NCI-H446 treated with DMSO at 0.1 percent for 48 hours (cell line): Measurements from ENCODE around the gene HDAC4.

ENCODE experiments used
- DNase-seq: peaks from one replicate; lab custom pipeline; 2025; lab: John Stamatoyannopoulos, UW

The HDAC4 gene

GRCh38 chr2:239307921-239308613 is 92.8 kb downstream of the HDAC4 start:
- DNase-seq: no peak

DNA sequence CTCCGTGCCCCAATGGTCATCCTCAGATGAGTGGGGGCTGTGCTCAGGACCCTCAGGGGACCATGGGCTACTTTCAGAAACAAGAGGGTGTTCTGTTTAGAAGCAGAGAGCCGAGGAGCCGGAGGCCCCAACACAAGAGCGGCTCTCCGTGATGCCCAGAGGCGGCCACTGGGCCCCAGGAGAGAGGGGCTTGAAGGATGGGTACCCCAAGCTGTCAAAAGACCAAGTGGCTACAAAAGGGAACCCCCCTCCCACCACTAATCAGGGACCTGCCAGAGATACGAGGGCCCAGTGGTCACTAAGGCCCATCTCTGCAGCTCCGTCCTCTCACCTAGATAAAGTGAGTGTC is 93.6 kb downstream of the HDAC4 start:
- DNase-seq: no peak

- DNase-seq: no peak
These were observed 94.3 kb downstream of the HDAC4 start for GRCh38 chr2:239306274-239307220.

DNA sequence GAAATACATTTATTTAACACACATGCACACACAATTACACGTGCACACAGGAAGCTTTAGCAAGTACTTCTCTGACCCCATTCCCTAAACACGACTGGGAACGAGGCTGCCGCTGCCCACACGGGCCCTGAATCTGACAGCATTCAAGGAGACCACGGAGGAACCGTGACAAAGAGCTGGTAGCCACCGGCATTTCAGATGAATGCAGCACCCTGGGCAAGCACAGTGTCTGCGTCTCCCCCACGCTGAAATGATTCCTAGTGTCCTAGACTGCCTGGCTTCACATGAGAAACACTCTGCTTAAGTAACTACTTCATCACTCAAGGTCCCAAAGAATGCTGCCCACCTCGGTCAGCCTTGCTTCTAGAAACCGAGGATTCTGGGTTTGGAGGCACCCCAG is 95.0 kb downstream of the HDAC4 start:
- no peak for DNase-seq

GRCh38 chr2:239305222-239305575 is 95.6 kb downstream of the HDAC4 start:
- no peak for DNase-seq

DNA sequence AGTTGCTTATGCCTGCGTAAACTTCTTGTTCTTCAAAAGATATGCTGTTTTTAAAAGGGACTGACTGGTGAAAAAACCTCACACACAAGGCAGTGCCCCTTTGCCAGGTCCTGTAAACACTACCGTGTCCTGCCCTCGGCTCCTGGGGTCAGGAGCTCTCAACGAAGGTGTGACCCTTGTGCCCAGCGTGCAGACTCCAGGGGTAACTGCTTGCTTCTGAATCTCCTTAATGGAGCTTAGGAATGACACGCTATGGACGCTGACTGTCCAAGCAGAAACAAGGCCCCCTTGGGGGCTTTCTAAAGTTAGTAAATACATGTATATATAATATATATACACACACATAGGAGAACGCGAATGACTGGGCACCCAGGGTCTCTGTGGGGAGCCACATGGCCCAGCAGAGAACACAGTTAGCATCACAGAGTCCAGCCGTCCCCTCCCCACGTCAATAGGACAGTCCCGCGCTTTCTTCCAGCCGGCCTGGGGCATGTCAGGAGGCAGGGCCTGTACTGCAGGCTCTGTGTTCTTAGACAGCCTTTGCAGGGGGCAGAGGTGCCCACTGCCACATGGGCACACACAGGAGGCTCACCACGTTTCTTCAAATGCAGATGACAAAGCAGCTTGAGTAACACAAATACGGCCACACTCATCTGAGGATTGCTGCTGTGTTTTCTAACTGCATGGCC is 96.1 kb downstream of the HDAC4 start:
- no peak for DNase-seq

- DNase-seq: no peak
These were observed 96.9 kb downstream of the HDAC4 start for GRCh38 chr2:239303711-239304532.

DNA sequence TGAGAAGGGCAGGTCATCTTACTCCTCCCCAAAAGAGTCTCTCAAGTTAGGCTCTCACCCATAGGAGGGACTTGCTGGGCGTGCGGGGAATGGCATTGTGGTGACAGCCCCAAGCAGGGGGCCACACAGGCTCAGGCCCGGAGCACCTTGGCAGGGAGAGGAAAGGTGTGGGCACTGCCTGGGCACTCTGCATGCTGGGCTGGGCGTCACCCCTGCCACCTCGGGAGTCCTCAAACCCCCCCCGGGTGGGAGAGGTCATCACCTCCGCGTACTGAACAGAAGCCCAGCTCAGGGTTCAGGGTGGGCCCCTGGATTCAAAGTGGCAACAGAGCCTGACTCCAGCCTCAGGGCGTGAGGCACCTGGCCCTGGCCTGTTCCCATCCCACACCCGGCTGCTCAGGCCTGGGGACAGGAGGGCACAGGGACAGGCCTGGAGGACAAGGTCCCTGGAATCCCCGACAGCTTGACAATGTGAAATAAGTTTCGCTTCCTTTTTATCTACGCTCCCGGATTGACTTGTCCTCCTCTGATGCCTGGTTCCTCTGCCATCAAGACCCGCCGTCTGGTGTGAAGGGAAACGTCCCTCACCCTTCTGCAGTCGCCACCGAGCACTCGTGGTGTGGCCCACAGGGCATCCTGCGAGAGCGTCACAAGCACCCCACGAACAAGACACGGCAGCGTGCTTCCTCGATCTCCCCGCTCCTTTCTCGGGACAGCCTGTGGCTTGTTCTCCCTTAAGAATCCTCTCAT is 97.8 kb downstream of the HDAC4 start:
- DNase-seq: no peak

GRCh38 chr2:239302083-239302807 is 98.6 kb downstream of the HDAC4 start:
- DNase-seq: no peak

- no peak for DNase-seq
These were observed 99.7 kb downstream of the HDAC4 start for GRCh38 chr2:239300871-239301735.

- no peak for DNase-seq
These were observed 100.6 kb downstream of the HDAC4 start for GRCh38 chr2:239300242-239300641.

DNA sequence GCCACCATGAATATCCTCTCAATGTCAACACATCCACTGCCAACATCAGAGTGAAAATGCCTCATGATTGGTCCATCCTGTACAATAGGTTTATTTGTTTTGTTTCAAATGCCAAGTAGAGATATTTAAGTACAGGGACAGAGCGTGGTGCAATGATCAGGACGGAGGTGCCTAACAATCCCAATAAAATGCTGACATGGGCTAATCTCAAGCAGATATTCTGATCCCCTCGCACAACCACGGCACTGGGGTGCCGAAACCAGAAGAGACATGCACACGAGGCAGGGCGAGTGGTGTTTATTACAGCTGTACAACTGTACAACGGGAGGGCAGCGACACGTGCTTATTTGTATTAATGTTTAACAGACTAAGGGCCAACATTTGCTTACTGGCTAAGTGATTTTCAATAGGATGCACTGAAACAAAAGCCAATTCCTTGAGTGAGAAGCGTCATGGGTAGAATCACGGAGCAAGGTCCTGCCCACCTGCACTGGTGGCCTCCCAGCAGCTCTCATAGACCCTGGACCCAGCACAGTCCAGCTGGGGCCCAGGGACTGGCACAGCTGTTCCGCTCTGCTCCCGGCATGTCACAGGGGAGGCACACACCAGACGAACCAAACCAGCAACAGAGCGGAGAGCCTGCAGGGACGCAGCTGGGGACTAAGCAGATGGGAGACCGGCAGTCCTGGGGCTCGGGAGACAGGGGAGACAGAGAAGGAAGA is 101.4 kb downstream of the HDAC4 start:
- DNase-seq: no peak

GRCh38 chr2:239298116-239298804 is 102.6 kb downstream of the HDAC4 start:
- no peak for DNase-seq

DNA sequence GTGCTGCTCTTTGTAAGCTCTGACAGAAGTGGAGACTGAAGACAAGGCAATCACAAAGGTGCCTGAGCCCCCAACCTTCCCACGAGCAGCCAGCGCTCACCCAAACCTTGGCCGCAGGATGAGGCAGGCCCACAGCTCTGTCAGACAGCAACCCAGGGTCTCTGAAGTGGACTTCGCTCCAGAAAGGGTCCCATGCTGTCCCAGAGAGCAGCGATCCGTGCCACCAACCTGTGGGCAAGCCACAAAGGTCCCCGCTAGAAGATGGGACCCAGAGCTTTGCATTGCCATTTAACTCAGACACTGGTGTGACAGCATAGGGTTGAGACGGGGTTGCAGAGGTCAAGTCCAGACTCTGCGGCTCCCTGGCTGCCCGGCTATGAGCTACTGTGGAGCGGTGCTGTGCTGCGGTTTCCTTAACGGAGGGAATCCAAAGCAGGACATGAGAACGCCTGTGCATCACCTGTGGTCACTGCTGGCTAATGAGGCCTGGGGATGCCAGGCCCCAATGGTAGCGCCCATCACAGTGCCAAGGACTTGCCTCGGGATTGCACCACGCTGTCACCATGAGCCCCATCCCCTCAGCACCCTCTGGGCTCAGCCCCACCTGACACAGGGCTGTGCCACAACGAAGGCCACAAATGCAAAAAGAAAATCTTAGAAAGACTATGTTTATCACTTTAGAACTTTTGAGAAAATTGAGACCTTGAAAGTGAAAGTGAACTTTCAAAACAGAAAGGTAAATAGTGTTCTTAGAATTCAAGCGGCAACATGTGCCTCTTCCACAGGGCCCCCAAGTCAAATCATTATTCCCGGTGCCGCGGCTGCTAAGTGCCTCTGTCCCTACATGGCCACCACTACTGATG is 103.4 kb downstream of the HDAC4 start:
- DNase-seq: no peak

DNA sequence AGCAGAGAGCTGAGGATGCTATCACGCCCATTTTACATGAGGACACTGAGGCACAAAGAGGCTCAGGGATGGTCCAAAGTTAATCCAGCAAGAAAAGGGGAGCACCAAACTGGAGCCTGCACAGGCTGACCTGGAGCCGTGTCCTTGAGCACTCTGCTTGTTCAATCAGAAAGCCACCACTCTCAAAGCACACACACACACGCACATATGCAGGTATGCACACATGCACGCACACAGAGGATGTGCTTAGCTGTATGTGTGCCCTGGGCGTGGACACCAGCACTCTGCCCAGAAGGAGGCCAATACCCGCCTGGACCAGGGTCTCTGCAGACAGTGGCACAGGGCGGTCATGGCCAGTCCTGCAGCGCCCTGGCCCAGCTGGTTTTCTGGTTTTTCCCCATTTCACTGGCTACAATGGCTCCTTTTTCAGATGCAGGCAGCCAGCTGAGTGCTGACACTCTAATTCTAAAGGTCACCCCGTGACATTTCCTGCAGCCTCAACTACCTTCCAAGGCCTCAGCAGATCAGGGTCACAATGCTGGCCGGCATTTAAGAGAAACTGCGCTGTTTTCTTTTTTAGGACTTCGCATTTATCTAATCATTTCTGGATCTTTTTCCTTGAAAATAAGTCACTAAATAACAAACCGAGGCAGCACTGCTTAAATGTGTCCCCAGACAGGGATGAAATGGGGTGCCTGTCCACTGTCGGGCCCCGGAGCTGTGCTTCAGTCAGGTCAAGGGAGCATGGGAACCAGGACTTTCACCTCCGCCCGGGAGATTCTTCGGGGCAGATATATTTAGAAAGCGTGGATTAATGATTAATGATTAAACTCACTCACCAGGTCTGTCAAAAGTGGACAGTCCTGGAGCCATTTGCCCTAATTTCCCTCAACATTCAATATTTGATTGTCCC is 104.5 kb downstream of the HDAC4 start:
- no peak for DNase-seq

GRCh38 chr2:239295377-239296019 is 105.3 kb downstream of the HDAC4 start:
- DNase-seq: no peak
